Brain microvascular endothelial cell (primary cell): Measurements from ENCODE around the gene TOMM70.

Experiments
- DNase-seq: peaks from one replicate; pipeline ENCODE4 v3.0.0-alpha.2; 2020
- H3K27ac ChIP-seq: fragments of 250-450 bp; sonication (Bioruptor Pico); 2 replicates; pipeline ENCODE4 v1.5.1; 2020; ENCODE audit warnings: mild to moderate bottlenecking, moderate library complexity
- H3K27me3 ChIP-seq: fragments of 250-450 bp; sonication (Bioruptor Pico); replicated peaks from 2 replicates; pipeline ENCODE4 v1.5.1; 2020; ENCODE audit warnings: mild to moderate bottlenecking
- H3K36me3 ChIP-seq: fragments of 250-450 bp; sonication (Bioruptor Pico); replicated peaks from 2 replicates; pipeline ENCODE4 v1.5.1; 2020; ENCODE audit warnings: mild to moderate bottlenecking
- H3K4me3 ChIP-seq: 2 replicates; pipeline ENCODE4 v1.5.1; 2011; ENCODE audit warnings: low read depth, mild to moderate bottlenecking, control low read depth, low read length, moderate library complexity
- in situ Hi-C: cut with HindIII; loops from 2 replicates; pipeline ENCODE4 v1.10.0; 2017; ENCODE audit warnings: low sequenced_read_pairs, low pct_ligation_motif_present
- TF ChIP-seq, protein P1 (sequence below): IDR thresholded peaks from 2 replicates; pipeline ENCODE4 v1.5.1; 2011; ENCODE audit warnings: low read depth, mild to moderate bottlenecking, moderate library complexity, low read length, control low read depth, inconsistent platforms; ENCODE audit errors: missing control alignments

TOMM70 gene

DNA sequence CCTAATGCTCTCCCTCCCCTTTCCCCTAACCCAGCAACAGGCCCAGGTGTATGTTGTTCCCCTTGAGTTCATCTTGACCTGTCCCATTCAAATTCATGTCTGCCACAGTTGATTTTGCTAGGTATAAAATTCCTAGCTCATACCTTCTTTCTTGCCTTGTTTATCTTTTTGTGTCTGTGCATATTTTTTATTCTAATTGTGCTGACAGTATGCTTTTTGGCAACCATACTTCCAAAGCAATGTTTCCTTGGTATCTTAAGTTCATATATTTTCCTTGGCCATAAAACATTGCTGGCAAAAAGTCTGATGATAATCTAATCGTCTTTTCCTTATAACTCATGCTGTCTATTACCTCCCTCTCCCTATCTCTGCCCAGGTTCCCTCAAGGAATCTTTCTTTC lies 16.0 kb upstream of the TOMM70 start:
- TF ChIP-seq, protein P1, sequence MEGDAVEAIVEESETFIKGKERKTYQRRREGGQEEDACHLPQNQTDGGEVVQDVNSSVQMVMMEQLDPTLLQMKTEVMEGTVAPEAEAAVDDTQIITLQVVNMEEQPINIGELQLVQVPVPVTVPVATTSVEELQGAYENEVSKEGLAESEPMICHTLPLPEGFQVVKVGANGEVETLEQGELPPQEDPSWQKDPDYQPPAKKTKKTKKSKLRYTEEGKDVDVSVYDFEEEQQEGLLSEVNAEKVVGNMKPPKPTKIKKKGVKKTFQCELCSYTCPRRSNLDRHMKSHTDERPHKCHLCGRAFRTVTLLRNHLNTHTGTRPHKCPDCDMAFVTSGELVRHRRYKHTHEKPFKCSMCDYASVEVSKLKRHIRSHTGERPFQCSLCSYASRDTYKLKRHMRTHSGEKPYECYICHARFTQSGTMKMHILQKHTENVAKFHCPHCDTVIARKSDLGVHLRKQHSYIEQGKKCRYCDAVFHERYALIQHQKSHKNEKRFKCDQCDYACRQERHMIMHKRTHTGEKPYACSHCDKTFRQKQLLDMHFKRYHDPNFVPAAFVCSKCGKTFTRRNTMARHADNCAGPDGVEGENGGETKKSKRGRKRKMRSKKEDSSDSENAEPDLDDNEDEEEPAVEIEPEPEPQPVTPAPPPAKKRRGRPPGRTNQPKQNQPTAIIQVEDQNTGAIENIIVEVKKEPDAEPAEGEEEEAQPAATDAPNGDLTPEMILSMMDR = no peak
- in situ Hi-C loops = no loop called here
- H3K27me3 ChIP-seq = no peaks in the 10 kb centered on the region
- H3K36me3 ChIP-seq = no peaks in the 10 kb centered on the region
- no peak overlapping the region for H3K27ac ChIP-seq
- no peak for DNase-seq
- H3K4me3 ChIP-seq = no peak overlapping the region

DNA sequence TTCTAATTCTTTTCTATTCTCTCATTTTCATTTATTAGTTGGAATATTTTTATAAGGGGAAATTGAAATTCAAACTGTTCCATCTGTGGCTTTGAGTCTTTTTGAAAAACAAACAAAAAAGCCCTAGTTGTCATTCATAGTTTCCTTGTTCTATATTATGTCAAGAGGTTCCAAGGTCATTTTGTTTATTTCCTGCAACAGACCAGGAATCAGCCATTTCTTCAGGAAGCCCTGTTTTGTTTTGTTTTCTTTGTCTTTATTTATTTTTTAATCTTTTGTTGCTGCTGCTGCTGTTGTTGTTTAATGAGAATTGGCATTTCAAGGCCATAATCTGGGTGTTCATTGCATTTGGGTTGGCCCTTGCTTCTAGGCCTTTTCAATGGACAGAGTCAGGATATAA lies 15.3 kb upstream of the TOMM70 start:
- Histone ChIP-seq H3K4me3 (no peak overlapping the region), H3K36me3 (no peaks in the 10 kb centered on the region), H3K27me3 (no peaks in the 10 kb centered on the region), H3K27ac (no peak overlapping the region)
- in situ Hi-C loops = no loop called here
- TF ChIP-seq, protein P1 = no peak
- DNase-seq = no peak

DNA sequence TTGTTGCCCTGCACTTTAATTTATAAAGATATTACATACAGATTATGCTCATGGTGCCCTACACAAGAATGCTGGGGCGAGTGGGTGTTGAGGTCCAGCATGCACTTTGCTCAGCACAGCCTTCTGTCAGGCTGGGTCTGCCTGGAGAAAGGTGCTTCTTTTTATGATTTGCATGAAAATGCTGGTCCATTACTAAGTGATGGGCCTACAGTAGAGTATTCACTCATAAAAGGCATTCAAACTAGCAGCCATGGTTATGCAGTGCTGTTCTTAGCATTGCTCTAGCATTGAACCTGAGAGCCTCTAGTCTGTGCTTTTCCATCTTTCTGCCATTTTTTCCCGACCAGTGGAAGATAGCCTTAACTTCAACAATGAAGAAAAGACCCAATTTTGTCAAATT lies 12.7 kb upstream of the TOMM70 start:
- Histone ChIP-seq H3K36me3 (no peaks in the 10 kb centered on the region), H3K27ac (no peak overlapping the region), H3K4me3 (no peak overlapping the region), H3K27me3 (no peaks in the 10 kb centered on the region)
- no peak for DNase-seq
- TF ChIP-seq, protein P1 = no peak
- in situ Hi-C loops = no loop called here

DNA sequence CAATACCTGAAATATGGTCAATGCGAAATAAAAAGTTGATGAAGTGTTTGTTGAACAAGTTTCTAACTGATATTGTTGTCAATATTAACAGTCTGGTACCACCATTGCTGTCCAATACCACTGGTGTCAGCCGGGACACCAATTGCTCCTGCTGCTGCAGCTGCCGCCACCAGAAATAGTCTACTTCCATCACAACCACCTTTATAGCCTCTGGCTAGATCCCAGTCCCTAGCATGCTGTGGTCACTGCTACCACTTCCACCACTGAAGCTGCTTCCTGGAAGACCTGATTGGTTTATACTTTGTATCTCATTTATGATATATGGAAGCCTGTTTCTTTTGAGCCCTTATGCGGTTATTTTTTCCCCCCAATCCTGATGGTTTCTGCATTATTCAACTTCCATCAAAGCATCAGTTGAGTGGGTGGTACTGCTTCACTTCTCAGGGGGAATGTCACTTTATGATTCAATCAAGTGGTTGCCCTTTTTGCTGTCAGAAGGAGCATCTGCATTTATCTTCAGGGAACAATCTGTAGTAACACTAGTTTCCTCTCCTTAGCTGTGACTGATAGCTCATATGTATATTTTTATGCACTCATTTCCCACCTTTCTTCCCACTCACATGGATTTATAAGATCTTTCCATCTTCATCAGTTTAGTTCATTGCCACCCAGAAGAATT lies 12.2 kb upstream of the TOMM70 start:
- H3K27ac ChIP-seq = no peak overlapping the region
- in situ Hi-C loops = no loop called here
- no peak overlapping the region for H3K4me3 ChIP-seq
- no peaks in the 10 kb centered on the region for H3K27me3 ChIP-seq
- TF ChIP-seq, protein P1 = no peak
- no peak for DNase-seq
- H3K36me3 ChIP-seq = no peaks in the 10 kb centered on the region

DNA sequence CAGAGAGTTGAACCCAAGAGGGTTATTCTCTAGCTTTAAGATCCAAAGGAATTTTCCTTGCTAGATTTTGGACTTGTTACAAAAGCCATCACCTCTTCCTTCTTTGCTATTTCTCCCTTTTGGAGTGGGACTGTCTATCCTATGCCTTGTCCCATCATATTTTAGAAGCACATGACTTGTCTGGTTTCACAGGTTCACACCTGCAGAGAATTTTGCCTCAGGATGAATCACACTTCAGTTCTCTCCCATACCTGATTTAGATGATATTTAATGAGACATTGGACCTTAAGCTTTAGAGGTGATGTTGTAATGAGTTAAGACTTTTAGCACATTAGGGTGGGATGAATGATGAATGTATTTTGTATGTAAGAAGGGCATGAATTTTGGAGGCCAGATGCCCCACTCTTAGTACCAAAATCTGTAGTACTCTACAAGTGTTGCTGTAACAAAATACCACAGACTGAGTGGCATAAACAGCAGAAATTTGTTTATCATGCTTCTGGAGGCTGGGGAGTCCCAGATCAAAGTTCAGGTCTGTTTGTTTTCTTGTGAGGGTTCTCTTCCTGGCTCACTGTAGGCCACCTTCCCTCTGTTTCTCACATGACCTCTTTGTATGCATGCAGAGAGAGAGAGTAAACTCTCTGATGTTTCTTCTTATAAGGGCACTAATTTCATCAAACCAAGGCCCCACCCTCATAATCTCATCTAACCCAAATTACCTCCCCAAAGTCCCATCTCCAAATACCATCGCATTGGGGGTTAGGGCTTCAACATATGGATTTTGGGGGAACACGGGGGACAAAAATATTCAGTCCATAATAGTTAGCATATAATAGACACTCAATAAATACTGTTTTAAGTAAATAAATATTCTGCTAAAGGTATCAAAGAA lies 10.4 kb upstream of the TOMM70 start:
- TF ChIP-seq, protein P1 = no peak
- Histone ChIP-seq H3K36me3 (no peaks in the 10 kb centered on the region), H3K27ac (no peak overlapping the region), H3K27me3 (no peaks in the 10 kb centered on the region), H3K4me3 (no peak overlapping the region)
- in situ Hi-C loops = no loop called here
- no peak for DNase-seq
